Smooth muscle cell (in vitro differentiated cells): ENCODE measurements around the gene FTO. TPM values are rescaled to one million over a fixed set of nuclear protein-coding genes. Genes with fewer than 3 reads are reported as not detected.

Experiments
- DNase-seq: peaks from one replicate; lab custom pipeline; 2025; ENCODE audit not compliant: unreplicated experiment; lab: John Stamatoyannopoulos, UW
- H2AFZ ChIP-seq: fragments of 200-600 bp; sonication (generic); 2 replicates; pipeline ENCODE4 v1.6.0; 2016; ENCODE audit warnings: antibody characterized with exemption, low read depth, mild to moderate bottlenecking
- H3F3A ChIP-seq: fragments of 200-600 bp; sonication (generic); 2 replicates; pipeline ENCODE4 v1.6.0; 2017; ENCODE audit warnings: antibody characterized with exemption, low read depth
- H3K27ac ChIP-seq: fragments of 200-600 bp; sonication (generic); 2 replicates; pipeline ENCODE4 v1.5.1; 2016; ENCODE audit warnings: low read depth, mild to moderate bottlenecking
- H3K27me3 ChIP-seq: fragments of 200-600 bp; sonication (generic); 2 replicates; pipeline ENCODE4 v1.6.1; 2016; ENCODE audit warnings: low read depth, mild to moderate bottlenecking
- H3K36me3 ChIP-seq: fragments of 200-600 bp; sonication (generic); 2 replicates; pipeline ENCODE4 v1.5.1; 2016; ENCODE audit warnings: low read depth
- H3K4me1 ChIP-seq: fragments of 200-600 bp; sonication (generic); 2 replicates; pipeline ENCODE4 v1.5.1; 2016; ENCODE audit warnings: low read depth
- H3K4me2 ChIP-seq: fragments of 200-600 bp; sonication (generic); 2 replicates; pipeline ENCODE4 v1.6.0; 2016; ENCODE audit warnings: mild to moderate bottlenecking
- H3K4me3 ChIP-seq: fragments of 200-600 bp; sonication (generic); 2 replicates; pipeline ENCODE4 v1.5.1; 2016; ENCODE audit warnings: mild to moderate bottlenecking
- H3K79me2 ChIP-seq: fragments of 200-600 bp; sonication (generic); 2 replicates; pipeline ENCODE4 v1.6.0; 2016; ENCODE audit warnings: low read depth, mild to moderate bottlenecking
- H3K9ac ChIP-seq: fragments of 200-600 bp; sonication (generic); 2 replicates; pipeline ENCODE4 v1.6.0; 2016; ENCODE audit warnings: low read depth
- H3K9me3 ChIP-seq: fragments of 200-600 bp; sonication (generic); replicated peaks from 2 replicates; pipeline ENCODE4 v1.5.1; 2016; ENCODE audit warnings: low read depth
- H4K20me1 ChIP-seq: fragments of 200-600 bp; sonication (generic); 2 replicates; pipeline ENCODE4 v1.6.0; 2016; ENCODE audit warnings: low read depth
- CTCF ChIP-seq: fragments of 200-600 bp; sonication (generic); IDR thresholded peaks from 2 replicates; pipeline ENCODE4 v1.5.1; 2017; ENCODE audit warnings: borderline replicate concordance, mild to moderate bottlenecking, antibody characterized with exemption; ENCODE audit not compliant: insufficient read depth, poor library complexity, severe bottlenecking
- whole genome bisulfite sequencing: methylation state at CpG from one replicate; pipeline ENCODE4 v1.1.7; 2016; ENCODE audit warnings: low lambda C conversion rate; 5-methylcytosine and 5-hydroxymethylcytosine counted together
- polyA plus RNA-seq: library from polyadenylated mRNA; unstranded; fragments of >200 nt; fragmentation: Nextera tagmentation; extraction: Ambion mirVana; gene quantifications from 2 replicates; pipeline ENCODE4 v1.2.1, GENCODE V29; 2016
- total RNA-seq: library from RNA; depleted of rRNA; stranded (reverse); fragments of >200 nt; gene quantifications from 2 replicates; pipeline ENCODE4 v1.2.3, GENCODE V29; 2014

FTO gene
- total and polyA plus RNA-seq, 2 experiments from 2014 or later, result 81.1 to 89.9 TPM

- no peak overlapping the region for H3K4me2 ChIP-seq
- no peak for TF ChIP-seq CTCF
- H3K4me1 ChIP-seq, result no peaks in the 10 kb centered on the region
- no peaks in the 10 kb centered on the region for H3K27me3 ChIP-seq
- H3K4me3 ChIP-seq, result no peak overlapping the region
- no peak for DNase-seq
- no peaks in the 10 kb centered on the region for H3F3A ChIP-seq
- no peaks in the 10 kb centered on the region for H3K9me3 ChIP-seq
- H4K20me1 ChIP-seq, result no peaks in the 10 kb centered on the region
- no peaks in the 10 kb centered on the region for H3K36me3 ChIP-seq
- no peak overlapping the region for H2AFZ ChIP-seq
- 98% methylated on average over 10 of the region's 10 CpGs for WGBS
- H3K79me2 ChIP-seq, result no peaks in the 10 kb centered on the region
- H3K27ac ChIP-seq, result no peak overlapping the region
- H3K9ac ChIP-seq, result no peak overlapping the region
These were observed 390.7 kb downstream of the FTO start for GRCh38 chr16:54094641-54095040.

GRCh38 chr16:54096607-54097006, 392.7 kb downstream of the FTO start:
- TF ChIP-seq CTCF, result no peak
- H2AFZ ChIP-seq, result no peak overlapping the region
- H3K36me3 ChIP-seq, result no peaks in the 10 kb centered on the region
- no peaks in the 10 kb centered on the region for H3F3A ChIP-seq
- DNase-seq, result no peak
- H3K9ac ChIP-seq, result no peak overlapping the region
- no peak overlapping the region for H3K4me2 ChIP-seq
- WGBS, result 93% methylated on average over 2 of the region's 2 CpGs
- H3K27me3 ChIP-seq, result no peaks in the 10 kb centered on the region
- H3K79me2 ChIP-seq, result no peaks in the 10 kb centered on the region
- no peaks in the 10 kb centered on the region for H3K4me1 ChIP-seq
- no peaks in the 10 kb centered on the region for H3K9me3 ChIP-seq
- no peak overlapping the region for H3K4me3 ChIP-seq
- H3K27ac ChIP-seq, result no peak overlapping the region
- no peaks in the 10 kb centered on the region for H4K20me1 ChIP-seq

- Histone ChIP-seq H3K27ac (no peak overlapping the region), H3K9ac (no peak overlapping the region), H3K36me3 (no peaks in the 10 kb centered on the region), H3K27me3 (no peaks in the 10 kb centered on the region), H4K20me1 (no peaks in the 10 kb centered on the region), H2AFZ (no peak overlapping the region), H3F3A (no peaks in the 10 kb centered on the region), H3K4me3 (no peak overlapping the region), H3K79me2 (no peaks in the 10 kb centered on the region), H3K4me1 (no peaks in the 10 kb centered on the region), H3K4me2 (no peak overlapping the region), H3K9me3 (no peaks in the 10 kb centered on the region)
- TF ChIP-seq CTCF, result no peak
- 88% methylated on average over 3 of the region's 3 CpGs for WGBS
- no peak for DNase-seq
These were observed 393.8 kb downstream of the FTO start for GRCh38 chr16:54097774-54098173.

- no peak overlapping the region for H2AFZ ChIP-seq
- H4K20me1 ChIP-seq, result no peaks in the 10 kb centered on the region
- no peak overlapping the region for H3K9ac ChIP-seq
- no peak for DNase-seq
- no peaks in the 10 kb centered on the region for H3K79me2 ChIP-seq
- H3K27me3 ChIP-seq, result no peaks in the 10 kb centered on the region
- no peak overlapping the region for H3K27ac ChIP-seq
- 78% methylated on average over 2 of the region's 2 CpGs for WGBS
- H3K9me3 ChIP-seq, result no peaks in the 10 kb centered on the region
- H3K36me3 ChIP-seq, result no peaks in the 10 kb centered on the region
- H3K4me1 ChIP-seq, result no peaks in the 10 kb centered on the region
- no peak overlapping the region for H3K4me3 ChIP-seq
- TF ChIP-seq CTCF, result no peak
- no peaks in the 10 kb centered on the region for H3F3A ChIP-seq
- no peak overlapping the region for H3K4me2 ChIP-seq
These were observed 394.3 kb downstream of the FTO start for GRCh38 chr16:54098247-54098646.
